M059J (cell line): ENCODE measurements around the gene HLA-DQB1. TPM values are rescaled to one million over a fixed set of nuclear protein-coding genes. Genes with fewer than 3 reads are reported as not detected.
"Not testable (repeated sequence)": the region's sequence is repeated elsewhere in the genome, so short reads cannot be mapped to it uniquely, and the experiment has no call there.

Experiments used
- DNase-seq: peaks from one replicate; pipeline ENCODE4 v3.0.0-alpha.2; 2012; ENCODE audit warnings: low read depth
- total RNA-seq: library from RNA; depleted of rRNA; stranded (reverse); fragments of >200 nt; shearing (Covaris generic); gene quantifications from 2 replicates; pipeline ENCODE4 v1.2.3, GENCODE V29; 2014

HLA-DQB1 gene
- total RNA-seq, 1 experiment from 2014 or later = not detected

DNA sequence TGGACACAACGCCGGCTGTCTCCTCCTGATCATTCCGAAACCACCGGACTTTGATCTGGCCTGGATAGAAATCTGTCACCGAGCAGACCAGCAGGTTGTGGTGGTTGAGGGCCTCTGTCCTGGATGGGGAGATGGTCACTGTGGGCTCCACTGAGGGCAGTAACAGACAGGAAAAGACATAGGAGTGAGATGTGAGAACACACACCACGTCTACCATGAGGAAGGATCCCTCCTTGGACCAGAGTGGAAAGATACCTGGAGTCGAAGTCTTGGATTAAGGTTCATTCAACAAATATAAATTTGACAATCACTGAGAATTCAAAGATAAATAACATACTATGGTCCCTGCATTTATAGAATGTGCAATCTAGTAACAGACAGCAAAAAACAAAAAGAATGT, 4.4 kb downstream of the HLA-DQB1 start:
- DNase-seq = no peak

- DNase-seq = no peak
These were observed 6.4 kb downstream of the HLA-DQB1 start for GRCh38 chr6:32659856-32660595.

DNA sequence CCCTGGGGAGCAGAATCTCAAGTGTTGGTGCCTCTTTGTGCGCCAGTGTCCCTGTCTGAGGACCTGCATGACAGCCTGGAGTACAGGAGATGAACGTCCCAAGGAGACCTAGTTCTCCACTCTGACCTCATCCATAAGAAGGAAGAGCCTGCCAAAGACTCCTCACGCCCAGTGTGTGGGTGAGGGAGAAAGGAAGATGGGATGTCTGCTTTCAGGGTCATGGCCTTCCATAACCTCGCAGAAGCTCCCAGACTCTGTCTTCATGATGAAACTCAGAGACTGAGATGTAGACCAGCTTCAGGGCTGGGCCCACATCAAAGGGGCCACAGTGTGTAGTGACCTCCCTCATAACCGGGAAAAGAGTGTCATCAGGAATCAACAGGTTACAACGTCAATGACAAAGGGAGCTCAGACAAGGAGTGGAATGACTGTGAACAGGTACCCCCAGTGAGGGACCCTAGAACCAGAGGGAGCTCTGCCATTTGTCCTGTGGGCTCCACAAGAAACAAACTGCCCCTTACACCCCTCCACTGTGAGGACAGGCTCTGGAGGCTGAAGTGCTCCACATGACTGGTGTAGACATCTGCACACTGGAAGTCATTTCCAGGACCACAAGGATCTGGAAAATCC, 8.1 kb downstream of the HLA-DQB1 start:
- no peak for DNase-seq

GRCh38 chr6:32657819-32658218, 8.6 kb downstream of the HLA-DQB1 start:
- DNase-seq = not testable (repeated sequence)

- not testable (repeated sequence) for DNase-seq
These were observed 9.1 kb downstream of the HLA-DQB1 start for GRCh38 chr6:32657329-32657728.

DNA sequence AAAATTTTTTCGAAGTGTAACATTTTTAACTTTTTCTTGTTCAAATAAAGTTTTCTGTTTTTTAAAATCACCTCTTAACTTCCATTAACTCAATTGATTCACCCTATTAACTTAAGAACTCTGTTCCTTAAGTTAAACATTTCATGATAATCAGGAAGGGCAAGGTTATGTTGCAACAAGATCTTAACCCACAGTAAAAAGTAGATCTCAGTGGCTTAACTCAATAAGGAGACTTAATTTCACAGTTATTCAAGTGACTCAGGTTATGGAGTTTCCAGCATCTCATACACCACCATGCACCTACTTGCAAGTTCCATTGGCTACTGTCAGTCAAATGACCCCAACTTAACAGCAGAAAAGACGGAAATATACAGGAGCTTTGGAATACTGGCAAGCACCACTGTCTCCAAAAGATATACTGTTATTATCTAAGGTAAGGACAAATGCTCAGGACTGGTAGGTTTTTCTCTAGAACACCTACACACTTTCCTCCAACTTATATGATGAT, 11.2 kb downstream of the HLA-DQB1 start:
- DNase-seq = no peak

- DNase-seq = no peak
These were observed 21.3 kb downstream of the HLA-DQB1 start for GRCh38 chr6:32645047-32645703.

GRCh38 chr6:32643904-32644303, 22.6 kb downstream of the HLA-DQB1 start:
- no peak for DNase-seq

GRCh38 chr6:32642720-32643106, 23.7 kb downstream of the HLA-DQB1 start:
- no peak for DNase-seq

GRCh38 chr6:32641785-32642719, 24.4 kb downstream of the HLA-DQB1 start:
- DNase-seq = not testable (repeated sequence)

- no peak for DNase-seq
These were observed 25.3 kb downstream of the HLA-DQB1 start for GRCh38 chr6:32641122-32641521.

DNA sequence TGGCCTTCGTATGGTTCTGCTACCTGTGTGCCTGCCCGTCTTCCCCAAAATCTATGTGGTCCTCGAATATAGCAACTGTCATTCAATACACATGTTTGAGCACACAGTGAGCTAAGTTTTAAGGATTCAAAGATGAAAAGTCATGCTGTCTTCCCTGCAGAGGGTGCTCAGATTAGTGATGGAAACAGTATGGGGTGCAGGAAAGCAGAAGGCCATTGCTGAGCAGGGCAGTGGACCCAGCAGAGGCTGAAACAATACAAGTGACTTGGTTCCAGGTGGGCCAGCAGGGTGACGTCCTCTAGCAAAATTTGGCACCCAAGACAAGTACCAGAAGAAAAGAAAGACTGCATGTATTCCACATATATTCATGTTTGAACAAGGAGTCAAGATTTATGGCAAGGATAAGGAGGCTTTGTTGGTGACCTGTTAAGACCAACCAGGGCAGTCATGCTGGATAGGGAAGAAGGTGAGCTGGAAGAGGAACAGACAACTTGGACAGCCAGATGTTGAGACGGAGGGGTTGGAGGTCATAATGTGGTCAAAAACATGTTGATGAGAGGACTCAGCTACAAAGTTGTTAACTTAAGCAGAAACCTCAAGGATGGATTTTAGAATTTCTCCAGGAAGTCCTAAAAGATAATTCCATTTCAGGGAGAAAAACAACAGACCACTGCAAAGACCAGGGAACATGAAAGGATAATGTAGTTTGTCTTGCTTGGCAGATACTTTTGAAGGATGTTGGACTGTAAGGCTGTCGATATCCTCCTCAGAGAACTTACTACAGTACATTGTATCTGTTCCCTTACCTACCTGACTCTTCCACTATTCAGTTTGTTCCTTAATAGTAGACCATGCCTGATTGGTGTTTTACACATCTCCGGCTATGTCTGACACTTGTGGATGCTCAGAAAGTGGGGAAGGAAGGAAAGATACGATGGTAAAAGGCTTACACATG, 26.7 kb downstream of the HLA-DQB1 start:
- no peak for DNase-seq

DNA sequence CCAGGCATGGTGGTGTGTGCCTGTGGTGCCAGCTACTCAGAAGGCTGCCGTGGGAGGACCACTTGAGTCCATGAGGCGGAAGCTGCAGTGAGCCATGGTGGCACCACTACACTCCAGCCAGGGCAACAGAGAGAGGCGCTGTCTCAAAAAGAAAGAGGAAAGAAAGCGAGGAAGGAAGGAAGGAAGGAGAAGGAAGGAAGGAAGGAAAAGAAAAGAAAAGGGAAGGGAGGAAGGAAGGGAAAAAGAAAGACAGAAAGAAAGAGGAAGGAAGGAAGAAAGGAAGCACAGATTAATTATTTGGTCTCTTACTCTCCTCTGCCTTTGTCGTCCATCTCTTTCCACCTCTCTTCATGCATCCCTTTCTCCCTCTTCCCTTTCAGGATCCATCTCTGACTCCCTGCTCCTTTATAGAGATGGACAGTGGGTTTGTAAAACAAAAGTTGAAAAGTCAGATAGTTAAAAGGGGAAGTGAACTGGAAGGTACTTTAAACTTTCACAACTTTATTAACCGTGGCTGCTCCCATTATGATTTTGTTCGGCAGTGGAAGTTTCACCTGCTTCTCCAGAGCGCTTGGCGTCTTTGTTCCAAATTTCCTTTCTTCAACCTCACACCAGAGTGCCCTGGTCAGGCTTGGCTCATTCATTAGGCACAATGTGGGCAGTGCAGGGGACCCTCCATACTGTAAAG, 27.8 kb downstream of the HLA-DQB1 start:
- no peak for DNase-seq

GRCh38 chr6:32637883-32638282, 28.6 kb downstream of the HLA-DQB1 start:
- no peak for DNase-seq

- peak; percentile 4 for DNase-seq
These were observed 29.1 kb downstream of the HLA-DQB1 start, which contains the start of gene HLA-DQA1 for GRCh38 chr6:32637219-32637880. Gene HLA-DQA1 (plus strand): TSS chr6:32637406. CDS start chr6:32637459, 53 bp downstream.

GRCh38 chr6:32635526-32636123, 30.8 kb downstream of the HLA-DQB1 start:
- no peak for DNase-seq

DNA sequence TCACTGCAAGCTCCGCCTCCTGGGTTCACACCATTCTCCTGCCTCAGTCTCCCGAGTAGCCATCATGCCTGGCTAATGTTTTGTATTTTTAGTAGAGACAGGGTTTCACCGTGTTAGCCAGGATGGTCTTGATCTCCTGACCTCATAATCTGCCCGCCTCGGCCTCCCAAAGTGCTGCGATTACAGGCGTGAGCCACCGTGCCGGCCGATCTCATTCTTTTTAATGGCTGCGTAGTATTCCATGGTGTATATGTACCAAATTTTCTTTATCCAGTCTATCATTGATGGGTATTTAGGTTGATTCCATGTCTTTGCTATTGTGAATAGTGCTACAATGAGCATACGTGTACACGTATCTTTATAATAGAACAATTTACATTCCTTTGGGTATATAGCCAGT, 36.7 kb downstream of the HLA-DQB1 start:
- DNase-seq = not testable (repeated sequence)

GRCh38 chr6:32627831-32628230, 38.6 kb downstream of the HLA-DQB1 start:
- DNase-seq = peak; percentile 17

DNA sequence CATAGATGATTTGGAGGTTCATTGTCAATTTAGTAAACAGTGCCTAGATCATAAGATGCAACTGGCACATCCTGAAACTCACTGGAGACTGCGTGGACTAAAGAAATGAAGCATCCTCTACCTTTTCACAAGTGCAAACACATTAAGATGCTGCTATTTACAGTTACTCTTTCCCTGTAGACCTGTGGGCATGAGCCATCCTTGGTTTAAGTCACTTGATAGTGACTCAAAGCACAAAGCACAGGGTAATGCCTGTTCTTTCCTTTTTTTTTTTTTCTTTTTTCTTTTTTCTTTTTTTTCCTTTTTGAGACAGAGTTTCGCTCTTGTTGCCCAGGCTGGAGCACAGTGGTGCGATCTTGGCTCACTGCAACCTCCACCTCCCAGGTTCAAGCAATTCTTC, 39.2 kb downstream of the HLA-DQB1 start:
- DNase-seq = no peak
